GM19372 (cell line): ENCODE data around the gene ZCCHC12.
"Not testable (repeated sequence)": the region's sequence is repeated elsewhere in the genome, so short reads cannot be mapped to it uniquely, and the experiment has no call there.

Experiments
- ATAC-seq: cut with Tn5 transposase; IDR thresholded peaks from one replicate; pipeline ENCODE4 v1.9.1; 2021; ENCODE audit warnings: mild to moderate bottlenecking, low read depth, moderate library complexity; ENCODE audit not compliant: unreplicated experiment

Gene ZCCHC12

GRCh38 chrX:118823263-118824172 lies at the start of gene ZCCHC12:
Gene ZCCHC12 (plus strand): TSS chrX:118823824. CDS start chrX:118825245, 1,421 bp downstream.
- no peak for ATAC-seq

DNA sequence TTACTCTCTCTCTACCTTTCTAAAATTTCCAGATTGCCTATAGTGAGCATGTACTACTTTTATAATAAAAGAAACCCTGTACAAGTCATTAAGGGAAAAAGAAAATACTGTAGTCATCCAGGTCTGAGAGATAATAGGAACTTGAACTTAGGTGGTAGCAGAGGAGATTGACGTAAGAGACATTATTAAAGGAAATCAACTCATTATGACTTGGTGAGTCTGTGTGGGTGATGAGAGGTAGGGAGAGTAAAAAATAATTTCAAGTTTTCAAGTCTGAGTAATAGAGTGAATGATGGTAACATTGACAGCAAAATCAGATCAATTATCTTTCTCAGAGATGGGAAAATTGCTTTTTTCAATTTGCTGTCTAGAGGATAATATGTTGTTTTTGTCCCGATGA lies 44.0 kb upstream of the ZCCHC12 start:
- ATAC-seq, result no peak

DNA sequence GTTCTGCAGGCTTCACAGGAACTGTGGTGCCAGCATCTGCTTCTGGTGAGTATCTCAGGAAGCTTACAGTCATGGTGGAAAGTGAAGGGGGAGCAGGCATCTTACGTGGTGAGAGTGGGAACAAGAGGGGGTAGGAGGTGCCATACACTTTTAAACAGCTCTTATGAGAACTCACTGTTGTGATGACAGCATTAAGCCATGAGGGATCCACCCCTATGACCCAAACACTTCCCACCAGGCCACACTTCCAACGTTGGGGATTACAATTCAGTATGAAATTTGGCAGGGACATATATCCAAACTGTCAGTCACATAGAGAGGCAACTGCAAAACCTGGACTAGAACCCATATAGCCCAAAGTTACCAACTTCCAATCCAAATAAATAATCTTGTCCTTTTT lies 43.1 kb upstream of the ZCCHC12 start:
- no peak for ATAC-seq

GRCh38 chrX:118780911-118781310 lies 42.7 kb upstream of the ZCCHC12 start:
- ATAC-seq, result no peak

DNA sequence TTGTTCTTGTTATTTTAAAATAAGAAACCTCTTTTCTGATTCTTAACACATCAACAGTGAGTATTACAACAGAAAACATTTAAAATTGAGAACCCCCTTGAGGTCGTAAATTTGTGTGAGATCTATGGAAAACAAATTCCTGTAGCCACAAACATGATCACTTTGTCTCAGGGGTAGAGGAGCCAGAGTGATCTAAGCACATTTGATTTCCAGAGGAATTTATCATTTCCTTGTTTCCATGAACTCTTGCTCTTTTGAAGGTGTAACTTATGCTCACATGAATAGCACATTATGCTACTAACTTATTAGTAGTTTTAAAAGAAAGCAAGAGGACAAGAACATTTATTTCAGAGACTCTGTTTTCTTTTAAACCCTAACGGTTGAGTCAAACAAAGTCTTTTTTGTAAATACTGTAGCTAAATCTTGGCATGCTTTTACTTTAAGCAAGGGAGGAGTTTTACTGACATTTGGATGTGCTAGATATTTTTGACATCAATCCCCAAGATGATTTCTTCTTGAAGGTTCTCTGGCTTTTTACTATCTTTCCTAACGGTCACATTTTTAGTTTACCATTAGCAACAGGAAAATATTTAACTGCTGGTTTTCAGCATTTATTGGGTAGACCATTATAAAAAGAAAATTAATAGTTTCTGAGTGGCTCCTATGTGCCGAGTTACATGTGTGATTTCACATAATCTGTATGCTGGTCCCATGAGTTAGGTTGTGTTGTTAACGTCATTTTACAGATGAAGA lies 27.9 kb upstream of the ZCCHC12 start:
- ATAC-seq, result no peak

DNA sequence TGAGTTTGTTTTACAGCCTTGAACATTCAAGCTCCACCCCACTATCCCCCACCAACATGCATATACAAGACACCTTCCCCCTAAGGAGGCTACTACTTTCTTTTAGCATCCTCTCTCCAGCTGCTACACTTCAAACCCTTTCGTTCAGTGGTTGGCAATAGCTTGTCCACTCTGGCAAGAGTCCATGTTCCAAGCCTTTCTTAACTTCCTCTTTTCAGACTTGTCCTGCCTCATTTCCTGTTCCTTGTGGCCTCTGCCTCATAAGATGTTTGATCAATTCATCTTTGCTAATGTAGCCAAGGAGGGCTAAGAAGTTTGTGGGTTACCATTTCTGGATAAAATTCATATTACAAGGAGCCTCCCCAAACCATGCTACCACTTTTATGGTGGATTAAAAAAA lies 20.8 kb upstream of the ZCCHC12 start:
- ATAC-seq, result no peak

GRCh38 chrX:118807151-118808017 lies 16.2 kb upstream of the ZCCHC12 start:
- no peak for ATAC-seq

GRCh38 chrX:118817257-118817656 lies 6.4 kb upstream of the ZCCHC12 start:
- not testable (repeated sequence) for ATAC-seq

DNA sequence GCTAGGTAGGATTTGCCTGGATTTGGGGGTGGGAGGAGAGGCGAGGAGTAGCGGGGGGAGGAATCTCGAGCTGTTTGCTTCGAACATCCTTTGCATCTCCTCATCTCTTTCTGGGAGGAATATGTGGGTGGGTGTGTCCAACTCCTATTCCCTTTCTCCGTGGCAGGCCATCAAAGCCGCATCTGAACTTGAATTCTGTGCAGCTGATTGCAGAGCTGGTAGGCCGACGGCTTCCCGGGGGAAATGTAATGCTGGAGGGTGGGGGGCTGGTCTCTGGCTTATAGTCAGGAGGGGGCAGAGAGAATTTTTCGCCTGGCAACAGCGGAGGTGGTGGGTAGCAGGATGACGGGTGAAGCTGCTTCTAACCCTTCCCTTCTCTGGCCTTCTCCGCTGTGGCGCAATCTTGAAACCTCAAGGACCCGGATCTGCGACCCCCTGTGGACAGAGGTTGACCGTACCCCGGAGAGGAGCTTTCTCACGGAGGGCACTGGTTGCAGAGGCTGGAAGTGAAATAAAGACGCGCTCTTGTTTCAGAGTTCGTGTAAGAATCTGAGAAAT lies 628 bp downstream of the ZCCHC12 start:
- ATAC-seq, result no peak

GRCh38 chrX:118825227-118825626 lies 1.6 kb downstream of the ZCCHC12 start:
- no peak for ATAC-seq

GRCh38 chrX:118839334-118839958 lies 15.8 kb downstream of the ZCCHC12 start:
- ATAC-seq, result no peak

GRCh38 chrX:118847676-118848075 lies 24.1 kb downstream of the ZCCHC12 start:
- ATAC-seq, result no peak

DNA sequence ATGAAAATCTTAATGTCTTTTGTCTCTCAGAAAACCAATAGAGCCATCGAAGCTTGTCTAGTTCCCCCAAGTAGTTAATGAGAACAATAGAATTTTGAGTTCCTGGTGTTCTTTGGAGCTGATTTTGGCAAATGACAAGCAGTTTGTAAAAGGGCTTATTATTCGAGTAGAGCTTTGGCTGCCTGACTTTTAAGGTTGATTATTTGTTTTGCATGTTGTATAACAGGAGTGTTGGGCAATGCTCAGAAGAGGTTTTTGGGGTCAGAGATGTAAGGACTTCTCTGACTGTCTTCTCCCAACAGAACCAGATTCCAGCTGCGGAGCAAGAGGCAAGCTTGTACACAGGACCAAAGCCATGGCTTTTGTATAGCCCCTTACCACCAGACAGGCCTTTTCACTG lies 30.0 kb downstream of the ZCCHC12 start:
- ATAC-seq, result no peak

- no peak for ATAC-seq
Measured at GRCh38 chrX:118855681-118856310, 32.2 kb downstream of the ZCCHC12 start.

GRCh38 chrX:118857006-118857405 lies 33.4 kb downstream of the ZCCHC12 start:
- no peak for ATAC-seq

DNA sequence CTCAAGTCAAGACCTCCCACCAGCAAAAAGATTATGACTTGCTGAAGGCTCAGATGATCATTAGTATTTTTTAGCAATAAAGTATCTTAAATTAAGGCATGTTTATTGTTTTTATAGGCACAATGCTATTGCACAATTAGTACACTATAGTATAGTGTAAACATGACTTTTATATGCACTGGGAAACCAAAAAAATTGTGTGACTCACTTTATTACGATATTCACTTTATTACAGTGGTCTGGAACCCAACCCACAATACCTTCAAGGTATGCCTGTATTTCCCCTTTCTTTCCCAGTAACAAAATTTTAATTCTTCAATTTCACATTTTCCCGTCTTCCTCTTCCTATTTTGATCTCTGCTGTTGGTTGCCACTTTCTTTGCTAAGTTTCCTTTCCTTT lies 37.7 kb downstream of the ZCCHC12 start:
- ATAC-seq, result no peak

DNA sequence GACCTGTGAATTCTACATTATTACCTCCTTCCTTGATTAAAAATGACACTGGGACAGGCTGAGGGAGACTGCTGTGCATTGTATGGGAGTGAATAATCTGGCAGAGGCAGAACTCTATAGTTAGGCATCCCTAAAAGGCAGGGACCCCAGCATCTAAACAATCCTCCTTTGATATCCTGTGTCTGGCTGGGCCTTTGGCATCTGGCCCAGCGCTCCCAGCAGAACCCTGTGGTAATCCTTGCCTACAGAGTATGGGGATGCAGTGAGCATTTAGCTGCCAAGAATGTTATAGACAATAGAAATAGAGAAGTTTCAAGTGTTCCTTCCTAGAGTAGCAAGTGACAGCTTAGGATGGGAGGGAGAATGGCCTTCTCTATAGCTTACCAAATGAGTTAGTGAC lies 38.5 kb downstream of the ZCCHC12 start:
- no peak for ATAC-seq

DNA sequence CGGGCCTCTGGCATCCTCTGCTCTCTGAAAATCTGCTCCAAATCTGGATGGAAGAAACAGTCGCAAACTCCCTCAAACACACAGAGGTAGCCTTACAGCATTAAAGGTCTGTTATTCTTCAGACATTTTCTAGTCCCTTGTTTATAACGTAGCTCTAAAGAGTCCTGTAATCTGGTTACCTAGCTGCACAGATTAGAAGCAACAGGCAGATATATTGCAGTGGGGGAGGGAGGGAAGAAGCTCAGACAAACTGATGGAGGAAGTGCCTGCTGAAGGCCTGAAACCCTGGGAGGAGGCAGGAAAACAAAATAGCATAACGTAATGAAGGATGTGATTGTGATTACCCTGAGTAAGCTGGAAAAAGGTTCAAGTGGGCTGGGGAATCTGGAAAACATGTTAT lies 39.4 kb downstream of the ZCCHC12 start:
- no peak for ATAC-seq

DNA sequence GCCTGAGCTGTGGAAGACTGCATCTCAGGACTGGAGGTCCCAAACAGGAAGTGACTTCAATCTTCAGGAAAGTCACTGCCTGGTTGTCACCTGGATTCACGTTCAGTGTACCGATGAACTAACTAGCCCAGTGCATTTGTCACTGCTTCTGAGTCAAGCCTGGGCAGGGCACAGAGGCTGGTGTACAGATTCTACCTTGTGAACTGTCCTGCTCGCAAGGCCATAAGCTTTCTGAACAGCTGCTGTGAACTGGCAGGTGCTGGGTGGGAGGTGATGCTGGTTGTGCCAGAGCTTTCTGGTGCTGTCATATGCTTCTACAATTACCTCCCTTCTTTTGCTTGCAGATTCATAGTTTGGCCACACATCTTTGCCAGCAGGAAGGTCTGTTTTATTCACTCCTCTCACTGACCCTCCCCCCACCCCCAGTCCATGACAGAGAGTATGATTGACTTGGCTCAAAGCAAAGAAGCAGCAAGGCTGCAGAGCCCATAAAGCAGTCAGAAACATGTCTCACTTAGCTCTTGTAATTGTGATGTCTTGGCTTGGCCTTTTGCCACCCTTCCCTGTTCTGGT lies 40.5 kb downstream of the ZCCHC12 start:
- no peak for ATAC-seq
